HCT116 (cell line): Measurements from ENCODE around the gene NRROS. TPM values are rescaled to one million over a fixed set of nuclear protein-coding genes. Genes with fewer than 3 reads are reported as not detected.

ENCODE experiments used
- ATAC-seq: fragments of 200-7000 bp; cut with Tn5 transposase; 2 replicates; pipeline ENCODE4 v1.9.1; 2020; ENCODE audit warnings: mild to moderate bottlenecking, moderate library complexity
- BruUV-seq: library from RNA; stranded (reverse); fragments of 400-500 nt; replicated peaks from 2 replicates; lab custom pipeline; 2021; lab: Mats Ljungman, UMichigan
- CTCF ChIA-PET: fragments of 300-600 bp; sonication (Branson Sonifier 250); formaldehyde crosslinking; loops from one replicate; lab custom pipeline; 2021; ENCODE audit warnings: antibody characterized with exemption; lab: Charles Lee
- POLR2A ChIA-PET: fragments of 300-600, 350-600 bp; sonication (Branson Sonifier 250); formaldehyde crosslinking; loops from one replicate; lab custom pipeline; 2021; ENCODE audit warnings: antibody characterized with exemption; lab: Charles Lee
- RAD21 ChIA-PET, 2 experiments: fragments of 300-600 bp; sonication (Branson Sonifier 250); formaldehyde crosslinking; loops; one replicate each; lab custom pipeline; 2023; ENCODE audit warnings: low total read pairs in 2 of 2; ENCODE audit not compliant: uncharacterized antibody in 2 of 2, unreplicated experiment in 2 of 2, low non-redundant PET in 1 of 2; lab: Charles Lee
- DNase-seq: peaks from one replicate; pipeline ENCODE4 v3.0.0-alpha.2; 2010; ENCODE audit warnings: low read depth, low spot score
- H2AFZ ChIP-seq: fragments of 200-600 bp; shearing (Covaris generic), sonication (generic); 2 replicates; pipeline ENCODE4 v1.6.1; 2017; ENCODE audit warnings: low read depth, mixed run types, mixed read lengths, antibody characterized with exemption, low read length; ENCODE audit not compliant: poor library complexity, severe bottlenecking
- H3K27ac ChIP-seq: 2 replicates; pipeline ENCODE4 v1.5.1; 2012; ENCODE audit warnings: low read depth, low read length
- H3K27me3 ChIP-seq: fragments of 200-600 bp; sonication (generic); 2 replicates; pipeline ENCODE4 v1.6.1; 2016; ENCODE audit warnings: mixed run types, low read length, mixed read lengths; ENCODE audit not compliant: insufficient read depth
- H3K36me3 ChIP-seq, 2 experiments: fragments of 200-500 bp in 1 of 2; fragments of 200-600 bp in 1 of 2; sonication (Bioruptor generic) in 1 of 2; sonication (generic) in 1 of 2; 2 replicates each; pipeline versions ENCODE4 v1.5.1 to v1.6.1; 2014 to 2016; ENCODE audit warnings: low read length in 2 of 2, inconsistent platforms in 1 of 2, mixed read lengths in 1 of 2, mixed run types in 1 of 2; ENCODE audit not compliant: insufficient read depth in 2 of 2, control insufficient read depth in 1 of 2
- H3K4me1 ChIP-seq, 2 experiments: fragments of 200-600 bp in 1 of 2; sonication (generic) in 1 of 2; 2 replicates each; pipeline versions ENCODE4 v1.5.1 to v1.6.1; 2012 to 2017; ENCODE audit warnings: low read length in 2 of 2, inconsistent platforms in 1 of 2, mild to moderate bottlenecking in 1 of 2, mixed read lengths in 1 of 2, mixed run types in 1 of 2, moderate library complexity in 1 of 2; ENCODE audit not compliant: insufficient read depth in 2 of 2, control insufficient read depth in 1 of 2
- H3K4me2 ChIP-seq: fragments of 200-600 bp; sonication (generic); 2 replicates; pipeline ENCODE4 v1.6.1; 2017; ENCODE audit warnings: mixed run types, low read length, mixed read lengths
- H3K4me3 ChIP-seq, 2 experiments: fragments of 200-600 bp in 1 of 2; sonication (generic) in 1 of 2; replicated peaks in 1 of 2; 2 replicates each; pipeline ENCODE4 v1.5.1; 2011 to 2016; ENCODE audit warnings: low read length in 2 of 2, control low read depth in 1 of 2, low read depth in 1 of 2, mild to moderate bottlenecking in 1 of 2, mixed read lengths in 1 of 2, mixed run types in 1 of 2
- H3K79me2 ChIP-seq: fragments of 200-600 bp; sonication (generic); 2 replicates; pipeline ENCODE4 v1.6.1; 2017; ENCODE audit warnings: mild to moderate bottlenecking, mixed run types, low read length, moderate library complexity, mixed read lengths; ENCODE audit not compliant: insufficient read depth
- H3K9ac ChIP-seq: fragments of 200-600 bp; sonication (generic); 2 replicates; pipeline ENCODE4 v1.6.1; 2016; ENCODE audit warnings: low read length, mixed read lengths
- H3K9me2 ChIP-seq: fragments of 200-600 bp; sonication (generic), shearing (Covaris generic); 2 replicates; pipeline ENCODE4 v1.6.1; 2017; ENCODE audit warnings: mixed run types, mild to moderate bottlenecking, moderate library complexity; ENCODE audit not compliant: insufficient read depth
- H3K9me3 ChIP-seq, 2 experiments: fragments of 200-500 bp in 1 of 2; fragments of 200-600 bp in 1 of 2; sonication (Bioruptor generic) in 1 of 2; sonication (generic) in 1 of 2; 2 replicates each; pipeline ENCODE4 v1.6.1; 2014 to 2017; ENCODE audit warnings: low read length in 2 of 2, mixed read lengths in 2 of 2, inconsistent platforms in 1 of 2, low read depth in 1 of 2, mild to moderate bottlenecking in 1 of 2, mixed run types in 1 of 2, moderate library complexity in 1 of 2; ENCODE audit not compliant: control insufficient read depth in 1 of 2, insufficient read depth in 1 of 2
- H4K20me1 ChIP-seq: fragments of 200-600 bp; sonication (generic), shearing (Covaris generic); 2 replicates; pipeline ENCODE4 v1.6.1; 2017; ENCODE audit warnings: mixed run types, mild to moderate bottlenecking, moderate library complexity; ENCODE audit not compliant: insufficient read depth
- CEBPB ChIP-seq: IDR thresholded peaks from 2 replicates; pipeline ENCODE4 v1.6.1; 2012; ENCODE audit warnings: low read depth
- EZH2 ChIP-seq: fragments of 200-600 bp; sonication (generic); IDR thresholded peaks from 2 replicates; pipeline ENCODE4 v1.6.1; 2017; ENCODE audit warnings: antibody characterized with exemption, mixed run types
- EZH2phosphoT487 ChIP-seq: fragments of 200-600 bp; IDR thresholded peaks from 2 replicates; pipeline ENCODE4 v1.6.1; 2018; ENCODE audit warnings: antibody characterized with exemption, borderline replicate concordance
- POLR2AphosphoS5 ChIP-seq: IDR thresholded peaks from 2 replicates; pipeline ENCODE4 v1.6.1; 2011; ENCODE audit warnings: mild to moderate bottlenecking, low read depth, low read length, moderate library complexity
- SP1 ChIP-seq: IDR thresholded peaks from 2 replicates; pipeline ENCODE4 v1.6.1; 2012; ENCODE audit warnings: low read depth
- TCF7L2 ChIP-seq: IDR thresholded peaks from 2 replicates; pipeline ENCODE4 v1.7.0; 2011; ENCODE audit warnings: borderline replicate concordance, inconsistent platforms; ENCODE audit not compliant: insufficient read depth, insufficient read length; ENCODE audit errors: extremely low read depth
- ZFX ChIP-seq: fragments of 450-650 bp; IDR thresholded peaks from 2 replicates; pipeline ENCODE4 v1.6.1; 2017
- intact Hi-C: fragments of 100-400 bp; cut with micrococcal nuclease; formaldehyde crosslinking; loops from 2 replicates; pipeline ENCODE4 v1.10.0; 2022
- total RNA-seq: library from RNA; stranded (reverse); gene quantifications from one replicate; pipeline ENCODE4 v1.2.1, GENCODE V29; 2021; ENCODE audit not compliant: unreplicated experiment

Gene NRROS
- total RNA-seq, 1 experiment from 2014 or later = 0.12 TPM

- Histone ChIP-seq H3K36me3 (no peaks in the 10 kb centered on the region), H3K4me2 (no peak overlapping the region), H4K20me1 (no peaks in the 10 kb centered on the region), H3K9me2 (no peaks in the 10 kb centered on the region), H3K9ac (no peak overlapping the region), H3K27me3 (no peaks in the 10 kb centered on the region), H3K4me3 (no peak overlapping the region), H2AFZ (no peak overlapping the region), H3K4me1 (peaks cover 5 to 6% of the 10 kb centered on the region in 2 experiments; a peak in 3 of 4 replicates), H3K9me3 (no peaks in the 10 kb centered on the region), H3K79me2 (no peaks in the 10 kb centered on the region), H3K27ac (no peak overlapping the region)
- ChIA-PET RAD21 (no interaction called here), POLR2A (no interaction called here), CTCF (no interaction called here)
- ATAC-seq (no peak), DNase-seq (no peak)
- no TSS peak for BruUV-seq
- intact Hi-C loops = no loop called here
- TF ChIP-seq SP1 (no peak), ZFX (no peak), TCF7L2 (no peak), CEBPB (no peak), EZH2phosphoT487 (no peak)
Observed at GRCh38 chr3:196645897-196646665, 6.6 kb downstream of the NRROS start.

DNA sequence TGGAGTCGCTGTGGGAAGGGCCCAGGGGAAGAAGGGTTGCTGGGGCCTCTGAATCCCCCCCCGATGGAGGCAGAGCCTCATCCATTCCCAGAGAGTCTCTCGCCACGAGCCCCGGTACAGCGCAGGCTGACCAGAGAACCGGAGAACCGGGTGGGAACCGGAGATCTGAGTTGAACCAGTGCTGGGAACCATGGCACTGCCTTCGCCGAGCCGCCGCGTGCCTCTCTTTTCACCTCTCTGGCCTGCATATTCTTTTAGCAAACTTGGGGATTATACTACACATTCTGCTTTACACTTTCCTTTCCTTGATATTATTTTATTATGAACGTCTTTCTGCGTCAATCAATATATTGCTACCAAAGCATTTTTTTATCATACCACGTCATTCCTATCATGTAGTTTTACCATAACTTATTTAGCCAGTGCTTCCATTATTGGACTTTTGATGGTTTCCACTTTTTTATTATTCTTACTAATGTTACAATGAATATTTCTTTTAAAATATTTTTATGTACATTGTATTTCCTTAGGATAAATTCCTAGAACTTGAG, 7.2 kb downstream of the NRROS start:
- Histone ChIP-seq H3K36me3 (no peaks in the 10 kb centered on the region), H3K79me2 (no peaks in the 10 kb centered on the region), H3K4me1 (peaks cover 7 to 9% of the 10 kb centered on the region in 2 experiments; a peak in 3 of 4 replicates), H3K27me3 (no peaks in the 10 kb centered on the region), H3K9me3 (no peaks in the 10 kb centered on the region), H3K9me2 (no peaks in the 10 kb centered on the region), H3K4me2 (no peak overlapping the region), H3K4me3 (no peak overlapping the region), H3K9ac (no peak overlapping the region), H2AFZ (no peak overlapping the region), H4K20me1 (no peaks in the 10 kb centered on the region), H3K27ac (no peak overlapping the region)
- intact Hi-C loops = no loop called here
- ATAC-seq (no peak), DNase-seq (no peak)
- TF ChIP-seq EZH2 (no peak), POLR2AphosphoS5 (no peak)
- RAD21 ChIA-PET = no interaction called here
- POLR2A ChIA-PET = no interaction called here
- CTCF ChIA-PET = no interaction called here
- BruUV-seq = no TSS peak
